ENCODE data around the gene ERF. TPM values are rescaled to one million over a fixed set of nuclear protein-coding genes. Genes with fewer than 3 reads are reported as not detected.

Gene ERF
- total and polyA plus RNA-seq, 2 donors (not counting 3 experiments of a cell fraction or from before 2014, with no cell fraction given) = 102 to 117 TPM

DNA sequence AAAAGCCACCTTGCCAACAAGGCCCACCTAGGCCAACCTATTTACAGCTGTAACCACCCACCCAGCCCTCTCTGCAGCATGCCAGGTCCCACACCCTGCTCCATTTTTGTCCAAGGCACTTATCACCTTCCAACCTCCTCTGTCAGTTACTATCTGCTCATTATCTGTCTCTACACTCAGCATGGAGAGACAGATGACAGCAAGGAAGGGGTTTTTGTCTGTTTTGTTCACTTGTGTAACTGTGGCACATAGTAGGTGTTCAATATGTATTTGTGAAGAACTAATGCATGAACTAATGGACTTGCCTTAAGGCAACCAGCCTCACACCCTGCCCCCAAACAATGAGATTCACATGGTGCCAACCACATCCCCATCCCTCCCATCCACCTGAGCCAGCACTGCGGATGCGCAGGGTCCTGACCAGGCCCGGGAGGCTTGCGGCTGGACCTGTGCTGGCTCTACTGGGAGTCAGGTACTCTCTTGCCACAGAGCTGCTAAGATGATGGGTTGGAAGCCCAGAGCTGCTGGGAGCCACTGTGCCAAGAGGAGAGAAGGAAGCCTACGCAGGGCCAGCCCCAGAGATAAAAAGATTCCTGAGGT, 54.7 kb downstream of the ERF start:
- no peak overlapping the region for H3K4me2 ChIP-seq (ENCODE audit: insufficient read depth, low read length)
- no peaks in the 10 kb centered on the region for H4K20me1 ChIP-seq (replicated peaks; ENCODE audit: control insufficient read depth, extremely low read depth, insufficient read depth, low read length)
- no peak overlapping the region for H3K4me3 ChIP-seq (replicated peaks in 1 of 3; ENCODE audit: insufficient read depth in 1 of 3, low read depth in 1 of 3, low read length in 3 of 3)
- peaks cover 3 to 47% of the 10 kb centered on the region in 2 experiments for H3K36me3 ChIP-seq (ENCODE audit: control insufficient read depth in 2 of 2, extremely low read depth in 1 of 2, insufficient read depth in 2 of 2, low read length in 2 of 2)
- no peaks in the 10 kb centered on the region for H3K79me2 ChIP-seq (ENCODE audit: control insufficient read depth, insufficient read depth, low read length)
- H3K9ac ChIP-seq (replicated peaks; ENCODE audit: extremely low read depth, insufficient read depth, low read length) = no peak overlapping the region
- no peak overlapping the region for H2AFZ ChIP-seq (ENCODE audit: low read depth, low read length)
- intact Hi-C loops (cut with micrococcal nuclease) = no loop called here
- dilution Hi-C loops (cut with MboI; ENCODE audit: extremely low pct_ligation_motif_present, low sequenced_read_pairs) = no loop called here
- ChIA-PET CTCF (interaction anchor here (1.2 kb wide), 1 partner anchor 15 kb away, joined by 3 read pairs; no protein-coding TSS in a partner anchor), POLR2A (no interaction called here)
- no peaks in the 10 kb centered on the region for H3K27me3 ChIP-seq (ENCODE audit: control insufficient read depth in 2 of 2, insufficient read depth in 2 of 2, low read length in 2 of 2)
- H3K4me1 ChIP-seq (ENCODE audit: control insufficient read depth, extremely low read depth, insufficient read depth, low read length) = no peaks in the 10 kb centered on the region
- H3K9me3 ChIP-seq (replicated peaks; ENCODE audit: control insufficient read depth, insufficient read depth, low read length) = no peaks in the 10 kb centered on the region
- no TSS peak for BruUV-seq (replicated peaks)
- no peaks in the 10 kb centered on the region for H3K9me1 ChIP-seq (replicated peaks; ENCODE audit: control insufficient read depth, extremely low read depth, insufficient read depth, low read length)
- TF ChIP-seq POLR2A (IDR thresholded peaks at IDR 0.05; ENCODE audit: low read depth, low read length) (no peak), EZH2 (IDR thresholded peaks at IDR 0.05; ENCODE audit: borderline replicate concordance, low read depth, low read length, severe bottlenecking) (no peak), GATA2 (IDR thresholded peaks at IDR 0.05; ENCODE audit: insufficient read depth, insufficient read length, low read depth, low read length) (no peak), POLR2AphosphoS5 (IDR thresholded peaks at IDR 0.05; ENCODE audit: insufficient read depth, low read depth, low read length) (no peak), MYC (IDR thresholded peaks at IDR 0.05; ENCODE audit: low read depth, low read length) (no peak), FOS (IDR thresholded peaks at IDR 0.05; ENCODE audit: borderline replicate concordance, insufficient read depth, low read length) (no peak), JUN (IDR thresholded peaks at IDR 0.05; ENCODE audit: borderline replicate concordance, insufficient read depth, insufficient read length, low read depth) (no peak)
- TF ChIP-seq, protein P1, sequence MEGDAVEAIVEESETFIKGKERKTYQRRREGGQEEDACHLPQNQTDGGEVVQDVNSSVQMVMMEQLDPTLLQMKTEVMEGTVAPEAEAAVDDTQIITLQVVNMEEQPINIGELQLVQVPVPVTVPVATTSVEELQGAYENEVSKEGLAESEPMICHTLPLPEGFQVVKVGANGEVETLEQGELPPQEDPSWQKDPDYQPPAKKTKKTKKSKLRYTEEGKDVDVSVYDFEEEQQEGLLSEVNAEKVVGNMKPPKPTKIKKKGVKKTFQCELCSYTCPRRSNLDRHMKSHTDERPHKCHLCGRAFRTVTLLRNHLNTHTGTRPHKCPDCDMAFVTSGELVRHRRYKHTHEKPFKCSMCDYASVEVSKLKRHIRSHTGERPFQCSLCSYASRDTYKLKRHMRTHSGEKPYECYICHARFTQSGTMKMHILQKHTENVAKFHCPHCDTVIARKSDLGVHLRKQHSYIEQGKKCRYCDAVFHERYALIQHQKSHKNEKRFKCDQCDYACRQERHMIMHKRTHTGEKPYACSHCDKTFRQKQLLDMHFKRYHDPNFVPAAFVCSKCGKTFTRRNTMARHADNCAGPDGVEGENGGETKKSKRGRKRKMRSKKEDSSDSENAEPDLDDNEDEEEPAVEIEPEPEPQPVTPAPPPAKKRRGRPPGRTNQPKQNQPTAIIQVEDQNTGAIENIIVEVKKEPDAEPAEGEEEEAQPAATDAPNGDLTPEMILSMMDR (IDR thresholded peaks at IDR 0.05; ENCODE audit: extremely low read depth in 1 of 2, insufficient read depth in 1 of 2, low read depth in 1 of 2, low read length in 2 of 2) = no peak
- TF ChIP-seq, protein P2, sequence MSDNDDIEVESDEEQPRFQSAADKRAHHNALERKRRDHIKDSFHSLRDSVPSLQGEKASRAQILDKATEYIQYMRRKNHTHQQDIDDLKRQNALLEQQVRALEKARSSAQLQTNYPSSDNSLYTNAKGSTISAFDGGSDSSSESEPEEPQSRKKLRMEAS (IDR thresholded peaks at IDR 0.05; ENCODE audit: insufficient read depth, insufficient read length) = no peak
- FAIRE-seq = no peak
- H3K27ac ChIP-seq (ENCODE audit: insufficient read depth, low read depth, low read length) = no peak overlapping the region
- no peak for DNase-seq (ENCODE audit: low read depth, low spot score)
